Astrocyte (in vitro differentiated cells and primary cell): ENCODE measurements around the gene SLC44A1. TPM values are rescaled to one million over a fixed set of nuclear protein-coding genes. Genes with fewer than 3 reads are reported as not detected.

Source experiments
- DNase-seq: peaks from one replicate; pipeline ENCODE4 v3.0.0-alpha.2; 2010; ENCODE audit warnings: low read depth
- FAIRE-seq: peaks from 2 replicates; lab custom pipeline; 2011; peaks lifted over from hg19 to GRCh38; lab: Jason Lieb, UNC
- H2AFZ ChIP-seq: 2 replicates; pipeline ENCODE4 v1.6.0; 2012; ENCODE audit warnings: low read depth, low read length, inconsistent platforms
- H3K27ac ChIP-seq: 2 replicates; pipeline ENCODE4 v1.5.1; 2011; ENCODE audit warnings: low read depth, low read length, inconsistent platforms
- H3K27me3 ChIP-seq: 2 replicates; pipeline ENCODE4 v1.6.0; 2011; ENCODE audit warnings: low read length, inconsistent platforms; ENCODE audit not compliant: insufficient read depth
- H3K36me3 ChIP-seq: 2 replicates; pipeline ENCODE4 v1.5.1; 2011; ENCODE audit warnings: low read length, inconsistent platforms; ENCODE audit not compliant: insufficient read depth
- H3K4me1 ChIP-seq: 2 replicates; pipeline ENCODE4 v1.5.1; 2011; ENCODE audit warnings: low read length, inconsistent platforms; ENCODE audit not compliant: insufficient read depth
- H3K4me2 ChIP-seq: 2 replicates; pipeline ENCODE4 v1.6.0; 2012; ENCODE audit warnings: low read length, inconsistent platforms
- H3K4me3 ChIP-seq: 2 replicates; pipeline ENCODE4 v1.5.1; 2011; ENCODE audit warnings: low read depth, mild to moderate bottlenecking, low read length, inconsistent platforms; ENCODE audit not compliant: insufficient read depth
- H3K79me2 ChIP-seq: 2 replicates; pipeline ENCODE4 v1.6.0; 2012; ENCODE audit warnings: mild to moderate bottlenecking, low read length, inconsistent platforms; ENCODE audit not compliant: insufficient read depth
- H3K9ac ChIP-seq: 2 replicates; pipeline ENCODE4 v1.6.0; 2012; ENCODE audit warnings: mild to moderate bottlenecking, low read length, inconsistent platforms
- H3K9me3 ChIP-seq: 2 replicates; pipeline ENCODE4 v1.5.1; 2012; ENCODE audit warnings: low read depth, mild to moderate bottlenecking, low read length, inconsistent platforms; ENCODE audit not compliant: insufficient read depth
- H4K20me1 ChIP-seq: 2 replicates; pipeline ENCODE4 v1.6.0; 2012; ENCODE audit warnings: low read length, inconsistent platforms; ENCODE audit not compliant: insufficient read depth
- H3K27ac Mint-ChIP-seq: one replicate; pipeline ENCODE4 v1.8.0; 2021; ENCODE audit warnings: mild to moderate bottlenecking, mixed read lengths; ENCODE audit not compliant: unreplicated experiment
- H3K27me3 Mint-ChIP-seq: one replicate; pipeline ENCODE4 v1.8.0; 2021; ENCODE audit warnings: low read depth, mixed read lengths; ENCODE audit not compliant: unreplicated experiment
- H3K36me3 Mint-ChIP-seq: one replicate; pipeline ENCODE4 v1.8.0; 2021; ENCODE audit warnings: low read depth, mixed read lengths; ENCODE audit not compliant: unreplicated experiment
- H3K4me1 Mint-ChIP-seq: one replicate; pipeline ENCODE4 v1.8.0; 2021; ENCODE audit warnings: low read depth, mixed read lengths; ENCODE audit not compliant: unreplicated experiment
- H3K4me3 Mint-ChIP-seq: one replicate; pipeline ENCODE4 v1.8.0; 2021; ENCODE audit warnings: mild to moderate bottlenecking, moderate library complexity, mixed read lengths; ENCODE audit not compliant: unreplicated experiment
- H3K9me3 Mint-ChIP-seq: one replicate; pipeline ENCODE4 v1.8.0; 2021; ENCODE audit warnings: mild to moderate bottlenecking, mixed read lengths; ENCODE audit not compliant: unreplicated experiment
- CTCF ChIP-seq: IDR thresholded peaks from 2 replicates; pipeline ENCODE4 v1.5.1; 2011; ENCODE audit warnings: low read depth, mild to moderate bottlenecking, inconsistent platforms, low read length, moderate library complexity; ENCODE audit not compliant: insufficient read depth
- EZH2 ChIP-seq: IDR thresholded peaks from 2 replicates; pipeline ENCODE4 v1.6.1; 2012; ENCODE audit warnings: mild to moderate bottlenecking, low read length, inconsistent platforms; ENCODE audit not compliant: insufficient read depth
- total RNA-seq: library from RNA; stranded (reverse); gene quantifications from 2 replicates; pipeline ENCODE4 v1.2.1, GENCODE V29; 2021

The SLC44A1 gene
- total RNA-seq, 1 donor from 2014 or later: 43.8 TPM

GRCh38 chr9:105280691-105281090 is 36.2 kb downstream of the SLC44A1 start:
- H3K36me3 ChIP-seq: no peaks in the 10 kb centered on the region
- Mint-ChIP-seq H3K27me3 (no peaks in the 10 kb centered on the region), H3K4me3 (no peak overlapping the region), H3K4me1 (peaks cover 23% of the 10 kb centered on the region), H3K36me3 (peaks cover 3% of the 10 kb centered on the region), H3K9me3 (no peaks in the 10 kb centered on the region), H3K27ac (peak overlapping the region; percentile 89)
- peaks cover 4% of the 10 kb centered on the region for H3K79me2 ChIP-seq
- H3K27ac ChIP-seq: no peak overlapping the region
- H3K4me3 ChIP-seq: no peak overlapping the region
- no peak overlapping the region for H3K4me2 ChIP-seq
- TF ChIP-seq EZH2: no peak
- no peak for TF ChIP-seq CTCF
- H3K27me3 ChIP-seq: no peaks in the 10 kb centered on the region
- FAIRE-seq (no peak), DNase-seq (peak; percentile 54)
- H3K9me3 ChIP-seq: no peaks in the 10 kb centered on the region
- no peak overlapping the region for H2AFZ ChIP-seq
- H3K4me1 ChIP-seq: no peaks in the 10 kb centered on the region
- no peaks in the 10 kb centered on the region for H4K20me1 ChIP-seq
- H3K9ac ChIP-seq: no peak overlapping the region

GRCh38 chr9:105281272-105281671 is 36.8 kb downstream of the SLC44A1 start:
- no peak for DNase-seq
- Histone ChIP-seq H3K4me2 (no peak overlapping the region), H3K9me3 (no peaks in the 10 kb centered on the region), H3K27ac (no peak overlapping the region), H2AFZ (no peak overlapping the region), H3K4me1 (no peaks in the 10 kb centered on the region), H3K4me3 (no peak overlapping the region), H3K36me3 (no peaks in the 10 kb centered on the region), H3K79me2 (peaks cover 4% of the 10 kb centered on the region), H3K27me3 (no peaks in the 10 kb centered on the region), H3K9ac (no peak overlapping the region), H4K20me1 (no peaks in the 10 kb centered on the region)
- Mint-ChIP-seq H3K27ac (peak overlapping the region; percentile 89), H3K27me3 (no peaks in the 10 kb centered on the region), H3K36me3 (peaks cover 3% of the 10 kb centered on the region), H3K9me3 (no peaks in the 10 kb centered on the region), H3K4me3 (no peak overlapping the region), H3K4me1 (peaks cover 24% of the 10 kb centered on the region)
- FAIRE-seq: no peak
- TF ChIP-seq EZH2 (no peak), CTCF (no peak)

GRCh38 chr9:105281926-105282325 is 37.5 kb downstream of the SLC44A1 start:
- Histone ChIP-seq H3K36me3 (no peaks in the 10 kb centered on the region), H4K20me1 (no peaks in the 10 kb centered on the region), H3K79me2 (peaks cover 4% of the 10 kb centered on the region), H3K9ac (no peak overlapping the region), H2AFZ (no peak overlapping the region), H3K4me2 (no peak overlapping the region), H3K9me3 (no peaks in the 10 kb centered on the region), H3K4me1 (no peaks in the 10 kb centered on the region), H3K27ac (no peak overlapping the region), H3K4me3 (no peak overlapping the region), H3K27me3 (no peaks in the 10 kb centered on the region)
- peaks cover 3% of the 10 kb centered on the region for H3K36me3 Mint-ChIP-seq
- DNase-seq (peak; percentile 35), FAIRE-seq (no peak)
- TF ChIP-seq EZH2 (no peak), CTCF (no peak)
- H3K27ac Mint-ChIP-seq: peak overlapping the region; percentile 89
- no peaks in the 10 kb centered on the region for H3K27me3 Mint-ChIP-seq
- H3K4me1 Mint-ChIP-seq: peaks cover 24% of the 10 kb centered on the region
- H3K4me3 Mint-ChIP-seq: no peak overlapping the region
- H3K9me3 Mint-ChIP-seq: no peaks in the 10 kb centered on the region
